ENCODE results near the gene PLA2R1.

DNA sequence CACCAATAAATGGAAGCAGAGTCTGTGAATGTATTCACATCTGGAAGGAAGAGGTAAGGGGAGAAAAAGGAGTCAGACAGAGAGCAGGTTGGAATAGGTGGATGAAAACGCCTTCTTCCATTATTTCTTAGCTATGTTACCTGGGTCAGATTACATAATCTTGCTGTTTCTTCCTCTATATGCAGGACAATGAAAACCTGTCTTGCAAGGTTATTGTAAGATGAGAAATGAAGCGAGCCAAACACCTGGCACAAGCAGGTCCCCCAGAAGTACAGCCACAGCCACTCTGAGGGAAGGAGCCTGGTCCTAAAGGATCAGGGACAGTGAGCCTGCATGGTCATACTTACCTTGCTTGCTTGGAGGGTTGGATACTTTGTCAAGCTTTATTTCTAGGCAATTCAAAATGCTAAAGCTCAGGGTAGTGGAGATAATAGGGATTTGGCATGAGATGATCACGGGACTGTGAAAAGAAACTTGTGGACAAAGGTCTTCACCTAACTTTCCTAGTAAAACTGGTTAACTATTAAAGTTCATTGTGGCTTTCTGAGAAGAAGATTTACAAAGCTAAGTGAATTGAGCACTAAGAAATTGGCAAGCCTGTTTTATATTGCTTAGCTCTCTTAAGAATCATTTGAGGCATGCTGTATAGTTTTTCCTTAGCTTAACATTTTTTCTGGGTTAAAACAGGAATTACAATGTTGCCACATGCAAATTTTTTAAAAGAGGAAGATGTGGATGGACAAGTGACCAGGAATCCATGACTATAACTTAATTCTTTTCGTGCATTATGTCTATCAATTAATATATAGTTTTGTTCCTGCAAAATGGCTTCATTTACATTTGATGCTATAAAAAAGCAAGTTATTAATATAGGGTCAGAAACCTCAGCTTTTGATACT is 15.7 kb upstream of the PLA2R1 start:
- TF ChIP-seq, protein P1, sequence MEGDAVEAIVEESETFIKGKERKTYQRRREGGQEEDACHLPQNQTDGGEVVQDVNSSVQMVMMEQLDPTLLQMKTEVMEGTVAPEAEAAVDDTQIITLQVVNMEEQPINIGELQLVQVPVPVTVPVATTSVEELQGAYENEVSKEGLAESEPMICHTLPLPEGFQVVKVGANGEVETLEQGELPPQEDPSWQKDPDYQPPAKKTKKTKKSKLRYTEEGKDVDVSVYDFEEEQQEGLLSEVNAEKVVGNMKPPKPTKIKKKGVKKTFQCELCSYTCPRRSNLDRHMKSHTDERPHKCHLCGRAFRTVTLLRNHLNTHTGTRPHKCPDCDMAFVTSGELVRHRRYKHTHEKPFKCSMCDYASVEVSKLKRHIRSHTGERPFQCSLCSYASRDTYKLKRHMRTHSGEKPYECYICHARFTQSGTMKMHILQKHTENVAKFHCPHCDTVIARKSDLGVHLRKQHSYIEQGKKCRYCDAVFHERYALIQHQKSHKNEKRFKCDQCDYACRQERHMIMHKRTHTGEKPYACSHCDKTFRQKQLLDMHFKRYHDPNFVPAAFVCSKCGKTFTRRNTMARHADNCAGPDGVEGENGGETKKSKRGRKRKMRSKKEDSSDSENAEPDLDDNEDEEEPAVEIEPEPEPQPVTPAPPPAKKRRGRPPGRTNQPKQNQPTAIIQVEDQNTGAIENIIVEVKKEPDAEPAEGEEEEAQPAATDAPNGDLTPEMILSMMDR (IDR thresholded peaks at IDR 0.05), result no peak
- no peak for TF ChIP-seq POLR2A (IDR thresholded peaks at IDR 0.05)

Data from lower leg skin (tissue), 3 donors.